ENCODE results near the gene INPP5F. TPM values are rescaled to one million over a fixed set of nuclear protein-coding genes. Genes with fewer than 3 reads are reported as not detected.

Gene INPP5F
- total and polyA plus RNA-seq, 4 donors, result 5.6 to 22.9 (median 10.1) TPM

DNA sequence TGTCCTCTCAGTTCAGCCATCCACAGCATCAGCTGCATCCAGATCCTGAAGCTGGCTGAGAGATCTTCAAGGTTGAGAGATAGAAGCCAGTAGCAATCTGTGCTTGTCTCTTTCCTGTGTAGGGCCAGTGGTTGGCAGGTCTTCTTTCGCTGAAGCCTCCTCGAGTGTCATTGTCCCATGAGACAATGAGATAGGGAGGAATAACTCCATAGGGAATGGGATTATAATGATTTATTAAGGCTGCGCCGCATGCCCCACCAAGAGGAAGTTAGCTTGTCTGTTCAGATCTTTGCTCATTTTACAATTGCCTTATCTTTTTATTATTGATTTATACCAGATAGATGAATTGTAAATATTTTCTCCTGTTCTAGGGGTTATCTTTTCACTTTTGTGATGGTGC is 85.3 kb downstream of the INPP5F start:
- Histone ChIP-seq H3K36me3 (ENCODE audit: control insufficient read depth in 4 of 4, insufficient read depth in 4 of 4, low read length in 4 of 4) (peaks cover 2 to 7% (median 6%) of the 10 kb centered on the region in 4 donors), H3K9ac (ENCODE audit: insufficient read depth in 1 of 2, low read length in 2 of 2) (no peak overlapping the region), H3K27ac (ENCODE audit: low read depth in 1 of 2, low read length in 1 of 2) (no peak overlapping the region), H3K27me3 (ENCODE audit: control insufficient read depth in 3 of 3, insufficient read depth in 3 of 3, low read length in 2 of 3) (no peaks in the 10 kb centered on the region), H3K4me1 (ENCODE audit: control insufficient read depth in 5 of 5, insufficient read depth in 5 of 5, low read length in 5 of 5) (no peaks in the 10 kb centered on the region), H3K9me3 (ENCODE audit: control insufficient read depth in 4 of 4, insufficient read depth in 3 of 4, low read length in 3 of 4) (no peaks in the 10 kb centered on the region), H3K4me3 (no peak overlapping the region)
- TF ChIP-seq, protein P1, sequence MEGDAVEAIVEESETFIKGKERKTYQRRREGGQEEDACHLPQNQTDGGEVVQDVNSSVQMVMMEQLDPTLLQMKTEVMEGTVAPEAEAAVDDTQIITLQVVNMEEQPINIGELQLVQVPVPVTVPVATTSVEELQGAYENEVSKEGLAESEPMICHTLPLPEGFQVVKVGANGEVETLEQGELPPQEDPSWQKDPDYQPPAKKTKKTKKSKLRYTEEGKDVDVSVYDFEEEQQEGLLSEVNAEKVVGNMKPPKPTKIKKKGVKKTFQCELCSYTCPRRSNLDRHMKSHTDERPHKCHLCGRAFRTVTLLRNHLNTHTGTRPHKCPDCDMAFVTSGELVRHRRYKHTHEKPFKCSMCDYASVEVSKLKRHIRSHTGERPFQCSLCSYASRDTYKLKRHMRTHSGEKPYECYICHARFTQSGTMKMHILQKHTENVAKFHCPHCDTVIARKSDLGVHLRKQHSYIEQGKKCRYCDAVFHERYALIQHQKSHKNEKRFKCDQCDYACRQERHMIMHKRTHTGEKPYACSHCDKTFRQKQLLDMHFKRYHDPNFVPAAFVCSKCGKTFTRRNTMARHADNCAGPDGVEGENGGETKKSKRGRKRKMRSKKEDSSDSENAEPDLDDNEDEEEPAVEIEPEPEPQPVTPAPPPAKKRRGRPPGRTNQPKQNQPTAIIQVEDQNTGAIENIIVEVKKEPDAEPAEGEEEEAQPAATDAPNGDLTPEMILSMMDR (IDR thresholded peaks at IDR 0.05; ENCODE audit: control extremely low read depth, extremely low read depth), result no peak
- no peak for DNase-seq
- no peak for ATAC-seq (ENCODE audit: insufficient read depth, low FRiP score)
- WGBS, 2 donors, result 85 to 97% methylated on average over 4 of the region's 4 CpGs

DNA sequence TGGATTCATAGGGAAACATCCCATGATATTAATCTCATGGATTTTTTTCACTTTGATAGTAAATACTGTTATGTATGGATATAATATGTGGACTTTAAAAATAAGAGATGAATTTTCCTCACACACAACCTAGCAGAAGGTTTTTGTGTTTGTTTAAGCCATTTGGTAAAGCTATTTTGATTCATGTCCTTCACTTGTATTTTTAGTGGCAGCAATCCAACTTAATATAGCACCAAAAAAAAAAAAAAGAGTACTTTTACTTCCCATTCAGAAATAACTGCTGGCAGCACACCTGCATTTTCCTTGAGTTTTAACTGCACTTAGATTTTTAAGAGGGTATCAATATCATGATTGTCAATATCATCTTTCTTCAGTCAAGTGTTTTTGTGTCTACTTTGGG is 86.8 kb downstream of the INPP5F start:
- TF ChIP-seq, protein P1 (IDR thresholded peaks at IDR 0.05; ENCODE audit: control extremely low read depth, extremely low read depth), result no peak
- H3K36me3 ChIP-seq (ENCODE audit: control insufficient read depth in 4 of 4, insufficient read depth in 4 of 4, low read length in 4 of 4), result peaks cover 2 to 6% (median 6%) of the 10 kb centered on the region in 4 donors
- H3K4me3 ChIP-seq, result no peak overlapping the region
- DNase-seq (peak in 1 of 3 donors; percentile 8), ATAC-seq (ENCODE audit: insufficient read depth, low FRiP score) (no peak)
- no peak overlapping the region for H3K9ac ChIP-seq (ENCODE audit: insufficient read depth in 1 of 2, low read length in 2 of 2)
- no peak overlapping the region for H3K27ac ChIP-seq (ENCODE audit: low read depth in 1 of 2, low read length in 1 of 2)
- no peaks in the 10 kb centered on the region for H3K9me3 ChIP-seq (ENCODE audit: control insufficient read depth in 4 of 4, insufficient read depth in 3 of 4, low read length in 3 of 4)
- no peaks in the 10 kb centered on the region for H3K4me1 ChIP-seq (ENCODE audit: control insufficient read depth in 5 of 5, insufficient read depth in 5 of 5, low read length in 5 of 5)
- H3K27me3 ChIP-seq (ENCODE audit: control insufficient read depth in 3 of 3, insufficient read depth in 3 of 3, low read length in 2 of 3), result no peaks in the 10 kb centered on the region

DNA sequence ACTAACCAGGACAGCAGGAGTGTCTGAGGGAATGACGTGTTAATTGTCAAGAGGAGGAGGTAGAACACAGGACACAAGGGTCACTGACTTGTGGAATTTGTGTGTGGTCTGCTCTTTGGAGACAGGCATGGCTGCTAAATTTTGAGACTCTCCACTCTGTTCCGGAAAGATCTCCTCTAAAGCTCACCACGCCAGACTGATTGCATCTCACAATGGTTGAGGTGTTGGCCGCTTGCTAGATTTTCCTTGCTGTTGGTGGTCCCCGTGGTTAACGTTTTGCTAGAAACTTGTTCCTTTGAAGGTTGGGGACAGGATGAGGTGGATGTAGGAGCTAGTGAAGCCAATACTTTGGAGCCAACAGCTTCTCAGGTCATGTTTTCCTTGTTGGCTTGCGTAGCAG is 89.8 kb downstream of the INPP5F start:
- WGBS, 2 donors, result 86 to 94% methylated on average over 7 of the region's 7 CpGs

More for the DNA sequence above, 89.8 kb downstream of the INPP5F start:
- peaks cover 3 to 8% (median 5%) of the 10 kb centered on the region in 4 donors for H3K36me3 ChIP-seq (ENCODE audit: control insufficient read depth in 4 of 4, insufficient read depth in 4 of 4, low read length in 4 of 4)
- no peaks in the 10 kb centered on the region for H3K27me3 ChIP-seq (ENCODE audit: control insufficient read depth in 3 of 3, insufficient read depth in 3 of 3, low read length in 2 of 3)
- no peak overlapping the region for H3K27ac ChIP-seq (ENCODE audit: low read depth in 1 of 2, low read length in 1 of 2)
- TF ChIP-seq, protein P1 (IDR thresholded peaks at IDR 0.05; ENCODE audit: control extremely low read depth, extremely low read depth), result no peak
- H3K4me3 ChIP-seq, result no peak overlapping the region
- no peaks in the 10 kb centered on the region for H3K9me3 ChIP-seq (ENCODE audit: control insufficient read depth in 4 of 4, insufficient read depth in 3 of 4, low read length in 3 of 4)
- peaks cover 0 to 5% (median 0%) of the 10 kb centered on the region in 5 donors for H3K4me1 ChIP-seq (ENCODE audit: control insufficient read depth in 5 of 5, insufficient read depth in 5 of 5, low read length in 5 of 5)
- no peak for DNase-seq
- no peak for ATAC-seq (ENCODE audit: insufficient read depth, low FRiP score)
- H3K9ac ChIP-seq (ENCODE audit: insufficient read depth in 1 of 2, low read length in 2 of 2), result no peak overlapping the region
